ENCODE data around the gene EDC3. TPM values are rescaled to one million over a fixed set of nuclear protein-coding genes. Genes with fewer than 3 reads are reported as not detected.
A peak's percentile ranks its signal among the peaks of the same experiment; 100 is the strongest.
"Not testable (repeated sequence)": the region's sequence is repeated elsewhere in the genome, so short reads cannot be mapped to it uniquely, and the experiment has no call there.

EDC3 gene, protein sequence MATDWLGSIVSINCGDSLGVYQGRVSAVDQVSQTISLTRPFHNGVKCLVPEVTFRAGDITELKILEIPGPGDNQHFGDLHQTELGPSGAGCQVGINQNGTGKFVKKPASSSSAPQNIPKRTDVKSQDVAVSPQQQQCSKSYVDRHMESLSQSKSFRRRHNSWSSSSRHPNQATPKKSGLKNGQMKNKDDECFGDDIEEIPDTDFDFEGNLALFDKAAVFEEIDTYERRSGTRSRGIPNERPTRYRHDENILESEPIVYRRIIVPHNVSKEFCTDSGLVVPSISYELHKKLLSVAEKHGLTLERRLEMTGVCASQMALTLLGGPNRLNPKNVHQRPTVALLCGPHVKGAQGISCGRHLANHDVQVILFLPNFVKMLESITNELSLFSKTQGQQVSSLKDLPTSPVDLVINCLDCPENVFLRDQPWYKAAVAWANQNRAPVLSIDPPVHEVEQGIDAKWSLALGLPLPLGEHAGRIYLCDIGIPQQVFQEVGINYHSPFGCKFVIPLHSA
- total RNA-seq: 10 to 100 TPM; 41.9 to 44.1 TPM

DNA sequence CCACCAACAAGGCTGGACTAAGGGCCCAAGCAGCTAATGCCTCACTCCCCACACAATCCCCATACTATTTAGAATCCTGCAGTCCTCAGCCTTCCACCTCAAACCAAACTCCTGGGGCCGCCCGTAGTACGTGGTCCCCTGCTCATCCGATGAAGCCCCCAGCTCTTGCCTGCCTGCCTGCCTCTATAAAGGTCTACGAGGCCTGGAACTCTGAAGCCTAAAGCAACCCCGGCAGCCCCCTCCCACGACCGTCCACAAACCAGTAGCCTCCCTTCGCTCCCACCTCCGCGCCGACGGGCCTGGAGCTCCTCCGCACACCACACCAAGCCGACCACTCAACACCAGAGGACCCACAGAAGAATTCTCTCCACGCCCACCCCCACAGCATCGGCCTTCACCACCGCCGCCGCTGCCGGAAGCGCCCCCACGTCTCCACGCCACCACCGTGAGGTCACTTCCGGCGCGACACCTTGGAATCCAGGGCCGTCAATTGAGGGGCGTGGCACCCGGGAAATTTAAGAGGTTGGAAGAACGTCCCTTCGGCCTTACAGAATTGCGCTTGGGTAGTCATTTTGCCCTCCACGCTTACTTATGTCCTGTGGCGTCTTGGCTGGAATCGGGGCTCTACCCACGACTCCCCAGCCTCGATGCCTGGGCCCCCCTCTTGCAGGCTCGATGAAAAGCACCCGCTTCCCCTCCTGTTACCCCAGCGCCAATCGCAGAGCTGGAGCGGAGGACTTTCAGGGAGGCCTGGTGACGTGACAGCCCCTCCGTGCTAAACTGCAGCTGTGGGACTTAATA, at the start of gene EDC3:
EDC3 (minus strand) TSS at position 428 of the 801 bp plus-strand sequence. CDS start 20,900 bp downstream, outside the sequence.
- DNase-seq: peak; percentile 93
- POLR2A ChIA-PET: interaction anchor here (0.7 to 1.3 kb wide), 4 partner anchors 41 to 109 kb away, joined by 3 to 5 read pairs (median 4); no protein-coding TSS in a partner anchor
- peaks cover 1% of the 10 kb centered on the region for H3K36me3 Mint-ChIP-seq (ENCODE audit: low read depth)
- ATAC-seq: peak; percentile 90
- TF ChIP-seq, protein P1, sequence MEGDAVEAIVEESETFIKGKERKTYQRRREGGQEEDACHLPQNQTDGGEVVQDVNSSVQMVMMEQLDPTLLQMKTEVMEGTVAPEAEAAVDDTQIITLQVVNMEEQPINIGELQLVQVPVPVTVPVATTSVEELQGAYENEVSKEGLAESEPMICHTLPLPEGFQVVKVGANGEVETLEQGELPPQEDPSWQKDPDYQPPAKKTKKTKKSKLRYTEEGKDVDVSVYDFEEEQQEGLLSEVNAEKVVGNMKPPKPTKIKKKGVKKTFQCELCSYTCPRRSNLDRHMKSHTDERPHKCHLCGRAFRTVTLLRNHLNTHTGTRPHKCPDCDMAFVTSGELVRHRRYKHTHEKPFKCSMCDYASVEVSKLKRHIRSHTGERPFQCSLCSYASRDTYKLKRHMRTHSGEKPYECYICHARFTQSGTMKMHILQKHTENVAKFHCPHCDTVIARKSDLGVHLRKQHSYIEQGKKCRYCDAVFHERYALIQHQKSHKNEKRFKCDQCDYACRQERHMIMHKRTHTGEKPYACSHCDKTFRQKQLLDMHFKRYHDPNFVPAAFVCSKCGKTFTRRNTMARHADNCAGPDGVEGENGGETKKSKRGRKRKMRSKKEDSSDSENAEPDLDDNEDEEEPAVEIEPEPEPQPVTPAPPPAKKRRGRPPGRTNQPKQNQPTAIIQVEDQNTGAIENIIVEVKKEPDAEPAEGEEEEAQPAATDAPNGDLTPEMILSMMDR (IDR thresholded peaks at IDR 0.05): no peak
- peak within 1 kb of the TSS; percentile 97 for H3K4me3 Mint-ChIP-seq
- H3K9me3 Mint-ChIP-seq: no peaks in the 10 kb centered on the region
- intact Hi-C loops (cut with micrococcal nuclease): no loop called here
- CTCF ChIA-PET: interaction anchor here (0.7 to 1.3 kb wide), 5 partner anchors 12 to 89 kb away, joined by 3 to 4 read pairs (median 3); no protein-coding TSS in a partner anchor
- peaks cover 33% of the 10 kb centered on the region for H3K4me1 Mint-ChIP-seq (ENCODE audit: low read depth)
- H3K27ac Mint-ChIP-seq: peak within 1 kb of the TSS; percentile 97
- H3K27me3 Mint-ChIP-seq: no peaks in the 10 kb centered on the region

DNA sequence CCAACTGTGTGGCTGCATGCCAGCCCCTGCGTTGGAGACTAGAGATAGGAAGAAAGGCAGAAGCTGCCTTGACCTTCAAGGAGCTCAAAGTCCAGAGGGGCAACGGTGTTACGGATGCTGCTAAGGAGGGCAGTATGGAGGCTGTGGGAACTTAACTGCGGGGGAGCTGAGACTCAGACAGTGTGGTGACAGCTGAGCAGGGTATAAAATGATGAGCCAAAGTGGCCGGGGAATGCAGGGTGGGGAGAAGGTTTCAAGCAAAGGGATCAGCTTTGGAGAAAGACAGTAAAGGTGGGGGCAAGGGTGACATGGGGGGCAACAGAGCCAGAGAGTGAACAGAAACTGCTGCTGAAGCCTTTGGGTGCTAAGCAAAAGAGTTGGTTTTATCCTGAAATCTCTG, 46.6 kb upstream of the EDC3 start:
- no peak overlapping the region for H3K27ac Mint-ChIP-seq
- DNase-seq (no peak), ATAC-seq (no peak)
- peaks cover 5% of the 10 kb centered on the region for H3K36me3 Mint-ChIP-seq (ENCODE audit: low read depth)
- CTCF ChIA-PET: interaction anchor here (2.5 kb wide), 1 partner anchor 106 kb away, joined by 8 read pairs; no protein-coding TSS in a partner anchor
- H3K27me3 Mint-ChIP-seq: peaks cover 7% of the 10 kb centered on the region
- intact Hi-C loops (cut with micrococcal nuclease): no loop called here
- POLR2A ChIA-PET: no interaction called here
- TF ChIP-seq, protein P1 (IDR thresholded peaks at IDR 0.05): no peak
- peaks cover 12% of the 10 kb centered on the region for H3K9me3 Mint-ChIP-seq
- H3K4me1 Mint-ChIP-seq (ENCODE audit: low read depth): peaks cover 7% of the 10 kb centered on the region
- H3K4me3 Mint-ChIP-seq: no peak overlapping the region

DNA sequence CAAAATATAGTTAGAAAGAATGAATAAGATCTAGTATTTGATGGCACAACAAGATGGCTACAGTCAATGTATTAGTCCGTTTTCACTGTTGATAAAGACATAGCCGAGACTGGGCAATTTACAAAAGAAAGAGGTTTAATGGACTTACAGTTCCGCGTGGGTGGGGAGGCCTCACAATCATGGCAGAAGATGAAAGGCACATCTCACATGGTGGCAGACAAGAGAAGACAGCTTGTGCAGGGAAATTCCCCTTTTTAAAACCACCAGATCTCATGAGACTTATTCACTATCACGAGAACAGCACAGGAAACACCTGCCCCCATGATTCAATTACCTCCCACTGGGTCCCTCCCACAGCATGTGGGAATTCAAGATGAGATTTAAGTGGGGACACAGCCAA, 42.4 kb upstream of the EDC3 start:
- H3K27ac Mint-ChIP-seq: peak overlapping the region; percentile 57
- H3K4me1 Mint-ChIP-seq (ENCODE audit: low read depth); CTCF ChIA-PET; ATAC-seq; H3K4me3 Mint-ChIP-seq; POLR2A ChIA-PET; H3K36me3 Mint-ChIP-seq (ENCODE audit: low read depth); intact Hi-C loops (cut with micrococcal nuclease): not testable (repeated sequence)
- peaks cover 17% of the 10 kb centered on the region for H3K9me3 Mint-ChIP-seq
- DNase-seq: peak; percentile 51
- H3K27me3 Mint-ChIP-seq: peaks cover 25% of the 10 kb centered on the region

DNA sequence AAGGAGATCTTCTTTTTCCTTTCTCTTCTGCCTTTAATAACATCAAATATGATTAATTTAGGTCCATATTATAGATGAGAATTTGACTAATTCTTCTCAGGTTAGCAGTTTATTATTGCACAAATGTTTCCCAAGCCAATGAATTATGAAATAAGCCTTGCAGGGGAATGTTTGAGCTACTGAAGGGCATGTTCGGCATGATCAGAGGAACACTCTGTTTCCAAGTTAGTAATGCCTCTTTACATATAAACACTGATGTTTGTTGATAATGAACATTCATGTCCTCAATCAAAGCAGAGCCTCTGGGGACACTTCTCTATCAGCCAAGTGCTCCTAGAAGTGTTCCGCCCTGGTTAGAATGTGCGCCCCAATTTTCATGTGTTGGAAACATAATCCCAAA, 39.5 kb upstream of the EDC3 start:
- peaks cover 7% of the 10 kb centered on the region for H3K4me1 Mint-ChIP-seq (ENCODE audit: low read depth)
- CTCF ChIA-PET: interaction anchor here (0.8 to 1.8 kb wide), 2 partner anchors 34 to 35 kb away, joined by 3 to 5 read pairs; no protein-coding TSS in a partner anchor
- no peak for DNase-seq
- POLR2A ChIA-PET: interaction anchor here (0.9 kb wide), 1 partner anchor 9 kb away, joined by 3 read pairs; no protein-coding TSS in a partner anchor
- peaks cover 12% of the 10 kb centered on the region for H3K9me3 Mint-ChIP-seq
- H3K4me3 Mint-ChIP-seq: no peak overlapping the region
- ATAC-seq: no peak
- H3K27me3 Mint-ChIP-seq: peaks cover 27% of the 10 kb centered on the region
- intact Hi-C loops (cut with micrococcal nuclease): no loop called here
- no peak overlapping the region for H3K27ac Mint-ChIP-seq
- H3K36me3 Mint-ChIP-seq (ENCODE audit: low read depth): peaks cover 7% of the 10 kb centered on the region
- TF ChIP-seq, protein P1 (IDR thresholded peaks at IDR 0.05): no peak

DNA sequence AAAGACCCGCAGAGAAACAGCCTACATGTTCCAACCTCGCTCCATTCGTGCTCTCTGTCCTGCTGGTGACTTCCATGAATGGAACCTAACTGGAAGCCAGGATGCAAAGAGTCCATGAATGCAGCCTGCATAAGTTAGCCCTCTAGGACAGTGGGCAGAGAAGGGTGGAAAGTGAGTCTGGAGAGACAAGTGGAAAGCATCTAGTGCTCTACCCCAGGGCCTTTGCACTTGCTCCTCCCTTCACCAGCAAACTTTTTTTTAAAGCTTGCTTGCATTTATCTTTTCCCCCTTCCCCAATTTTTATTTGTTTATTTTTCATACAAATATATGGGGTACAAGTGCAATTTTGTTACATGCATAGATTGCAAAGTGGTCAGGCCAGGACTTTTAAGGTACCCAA, 37.4 kb upstream of the EDC3 start:
- POLR2A ChIA-PET: no interaction called here

More for the DNA sequence above, 37.4 kb upstream of the EDC3 start:
- intact Hi-C loops (cut with micrococcal nuclease): no loop called here
- H3K27ac Mint-ChIP-seq: no peak overlapping the region
- ATAC-seq (no peak), DNase-seq (no peak)
- H3K36me3 Mint-ChIP-seq (ENCODE audit: low read depth): peaks cover 7% of the 10 kb centered on the region
- TF ChIP-seq, protein P1 (IDR thresholded peaks at IDR 0.05): no peak
- H3K4me3 Mint-ChIP-seq: no peak overlapping the region
- peaks cover 4% of the 10 kb centered on the region for H3K4me1 Mint-ChIP-seq (ENCODE audit: low read depth)
- H3K9me3 Mint-ChIP-seq: peaks cover 12% of the 10 kb centered on the region
- CTCF ChIA-PET: no interaction called here
- peaks cover 27% of the 10 kb centered on the region for H3K27me3 Mint-ChIP-seq
